NCI-H146 (cell line): Measurements from ENCODE around the gene LCAT.
"Not testable (repeated sequence)": the region's sequence is repeated elsewhere in the genome, so short reads cannot be mapped to it uniquely, and the experiment has no call there.

Experiments
- DNase-seq: peaks from one replicate; lab custom pipeline; 2025; lab: John Stamatoyannopoulos, UW

LCAT gene

DNA sequence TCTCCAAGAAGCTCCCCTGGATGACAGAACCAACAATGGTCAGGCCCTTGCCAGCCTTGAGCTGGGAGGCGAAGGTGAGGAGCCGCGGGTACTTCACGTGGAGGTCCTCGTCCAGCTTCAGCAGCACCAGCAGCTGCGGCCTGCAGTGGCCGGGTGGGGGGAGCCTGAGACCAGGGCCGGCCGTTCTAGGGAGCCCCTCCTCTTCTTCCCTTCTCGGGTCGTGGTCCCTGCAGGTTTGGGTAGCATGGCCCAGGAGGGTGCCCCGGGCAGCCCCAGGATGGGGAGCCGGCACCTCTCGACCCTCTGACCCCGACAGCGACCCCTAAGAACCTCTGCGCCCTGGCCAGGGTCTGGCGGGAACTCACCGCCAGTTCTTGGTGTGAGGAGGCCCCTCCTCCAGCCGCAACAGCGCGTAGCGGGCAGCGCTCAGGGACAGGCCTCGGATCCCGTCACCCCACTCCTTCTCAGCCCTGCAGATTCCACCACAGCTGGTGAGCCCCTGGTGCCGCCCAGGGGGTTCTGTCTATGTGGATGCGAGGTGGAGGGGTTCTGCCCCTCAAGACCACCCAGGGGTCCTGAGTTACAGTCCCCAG is 3.1 kb upstream of the LCAT start:
- DNase-seq: no peak

- no peak for DNase-seq
Observed at GRCh38 chr16:67946128-67946569, 2.2 kb upstream of the LCAT start.

DNA sequence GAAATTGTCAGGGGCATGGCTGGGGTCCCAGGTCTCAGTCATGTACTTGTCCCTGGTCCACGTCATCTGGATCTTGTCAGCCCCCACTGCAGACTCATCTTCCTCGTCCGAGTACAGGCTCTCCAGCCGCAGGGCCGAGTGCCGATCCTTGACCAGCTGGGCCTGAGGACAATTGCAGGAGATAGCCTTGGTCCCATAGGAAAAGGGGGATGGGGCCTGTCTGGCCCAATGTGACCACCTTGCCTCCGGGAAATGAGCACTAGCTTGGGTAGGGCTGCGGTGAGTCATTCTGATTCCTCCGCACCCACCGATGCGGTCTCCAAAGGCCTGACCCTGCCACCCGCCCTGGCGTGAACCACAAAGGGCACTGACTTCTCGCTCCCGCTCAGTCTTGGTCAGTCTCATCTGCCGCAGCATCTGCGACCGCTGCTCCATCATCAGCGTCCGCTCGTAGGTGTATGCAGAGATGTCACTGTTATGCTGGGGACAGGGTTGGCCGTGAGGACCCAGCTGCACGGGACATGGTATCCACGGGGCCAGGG is 1.5 kb upstream of the LCAT start:
- no peak for DNase-seq

DNA sequence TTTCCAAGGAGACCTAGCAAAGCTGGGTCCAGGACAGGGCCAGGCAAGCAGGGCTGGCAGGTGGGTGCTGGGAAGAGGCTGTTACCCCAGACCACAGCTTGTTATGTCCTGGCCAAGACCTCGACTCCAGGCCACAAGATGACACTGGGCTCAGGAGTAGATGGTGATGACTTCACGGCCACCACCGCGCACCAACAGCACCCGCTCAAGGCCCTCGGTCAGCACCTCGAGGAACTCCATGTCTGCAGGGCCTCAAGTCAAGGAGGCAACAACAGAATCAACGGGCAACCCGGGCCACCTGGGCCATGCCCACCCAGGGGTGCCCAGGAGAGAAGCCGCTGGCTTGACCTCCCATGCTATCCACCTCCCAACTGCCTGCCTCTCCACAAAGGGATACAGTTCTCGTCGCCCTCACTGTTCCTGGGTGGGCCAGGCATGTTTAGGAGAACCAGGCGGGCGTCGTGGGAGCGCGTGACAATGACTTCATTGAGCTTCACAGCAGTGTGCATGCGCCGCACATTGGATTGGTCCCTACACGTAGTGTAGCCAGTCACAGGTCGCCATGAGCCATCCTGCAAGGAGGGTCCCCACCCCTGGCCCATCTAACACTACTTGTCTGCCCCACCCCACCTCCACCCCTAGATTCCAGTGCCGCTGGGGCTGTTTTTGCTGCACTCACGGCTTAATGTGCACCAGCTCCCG is 921 bp upstream of the LCAT start:
- DNase-seq: no peak

DNA sequence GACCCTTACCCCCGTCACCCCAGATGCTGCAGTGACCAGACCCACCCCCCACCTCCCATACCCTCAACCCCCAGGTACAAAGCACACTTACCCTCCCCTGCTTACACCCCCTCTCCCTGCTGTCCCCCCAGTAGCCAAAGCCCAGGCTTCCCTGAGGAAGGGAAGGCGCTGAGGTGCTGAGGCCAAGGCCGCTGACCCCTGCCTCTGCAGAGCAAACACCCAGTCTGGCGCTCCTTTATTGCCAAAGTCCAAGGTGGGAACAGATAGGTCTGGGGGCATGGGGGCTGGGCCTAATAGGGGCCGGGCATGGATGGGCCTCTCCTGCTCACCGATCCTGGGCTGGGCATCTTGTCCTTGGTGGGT is 683 bp downstream of the LCAT start:
- DNase-seq: no peak

DNA sequence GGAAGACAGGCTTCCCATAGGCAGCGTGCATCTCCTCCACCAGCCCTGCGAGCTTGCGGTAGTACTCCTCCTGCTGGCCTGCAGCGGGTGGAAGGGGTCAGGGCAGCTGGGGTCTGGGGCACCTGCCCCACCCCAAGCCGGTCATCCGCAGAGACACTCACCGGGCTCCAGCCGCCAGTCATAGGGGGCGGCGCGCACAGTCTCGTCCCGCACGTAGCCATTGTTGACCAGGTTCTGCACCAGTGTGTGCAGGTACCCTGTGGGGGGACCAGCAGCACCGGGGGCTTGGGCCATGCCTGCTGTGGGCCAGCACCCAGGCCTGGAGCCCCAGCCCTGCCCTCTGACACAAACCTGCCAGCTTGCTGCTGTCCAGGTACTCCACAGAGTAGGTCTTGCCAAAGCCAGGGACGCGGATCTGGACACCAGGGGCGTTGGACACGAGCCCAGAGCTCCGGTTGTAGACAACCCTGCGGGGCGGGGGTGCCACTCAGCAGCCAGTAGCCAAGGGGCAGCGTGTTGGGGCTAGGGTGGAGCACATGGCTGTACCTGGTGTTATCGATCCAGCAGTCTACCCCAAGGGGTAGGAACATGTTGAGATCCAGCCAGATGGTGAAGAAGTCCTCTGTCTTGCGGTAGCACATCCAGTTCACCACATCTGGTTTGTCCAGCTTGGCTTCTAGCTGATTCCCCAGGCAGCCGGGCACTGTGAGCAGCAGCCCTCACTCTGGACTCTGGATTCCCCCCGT is 1.2 kb downstream of the LCAT start:
- DNase-seq: no peak

DNA sequence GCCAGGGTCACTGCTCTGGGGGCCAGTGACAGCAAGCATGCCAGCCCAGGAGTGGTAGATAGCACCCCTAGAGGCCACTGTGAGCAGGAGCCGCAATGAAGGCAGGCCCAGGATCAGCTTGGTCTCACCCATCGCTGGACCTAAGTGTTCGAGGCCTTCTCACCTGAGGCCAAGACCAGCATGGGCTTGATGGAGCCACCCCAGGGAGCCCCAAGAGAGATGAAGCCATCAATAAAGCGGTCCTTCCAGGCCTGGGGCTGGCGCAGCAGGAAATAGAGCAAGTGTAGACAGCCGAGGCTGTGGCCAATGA is 1.8 kb downstream of the LCAT start:
- DNase-seq: no peak

GRCh38 chr16:67941469-67942199 is 2.3 kb downstream of the LCAT start:
- DNase-seq: no peak

- no peak for DNase-seq
Observed at GRCh38 chr16:67940446-67941089, 3.4 kb downstream of the LCAT start.

- DNase-seq: no peak
Observed at GRCh38 chr16:67939507-67940445, 4.1 kb downstream of the LCAT start.

- not testable (repeated sequence) for DNase-seq
Observed at GRCh38 chr16:67937713-67938112, 6.2 kb downstream of the LCAT start.

DNA sequence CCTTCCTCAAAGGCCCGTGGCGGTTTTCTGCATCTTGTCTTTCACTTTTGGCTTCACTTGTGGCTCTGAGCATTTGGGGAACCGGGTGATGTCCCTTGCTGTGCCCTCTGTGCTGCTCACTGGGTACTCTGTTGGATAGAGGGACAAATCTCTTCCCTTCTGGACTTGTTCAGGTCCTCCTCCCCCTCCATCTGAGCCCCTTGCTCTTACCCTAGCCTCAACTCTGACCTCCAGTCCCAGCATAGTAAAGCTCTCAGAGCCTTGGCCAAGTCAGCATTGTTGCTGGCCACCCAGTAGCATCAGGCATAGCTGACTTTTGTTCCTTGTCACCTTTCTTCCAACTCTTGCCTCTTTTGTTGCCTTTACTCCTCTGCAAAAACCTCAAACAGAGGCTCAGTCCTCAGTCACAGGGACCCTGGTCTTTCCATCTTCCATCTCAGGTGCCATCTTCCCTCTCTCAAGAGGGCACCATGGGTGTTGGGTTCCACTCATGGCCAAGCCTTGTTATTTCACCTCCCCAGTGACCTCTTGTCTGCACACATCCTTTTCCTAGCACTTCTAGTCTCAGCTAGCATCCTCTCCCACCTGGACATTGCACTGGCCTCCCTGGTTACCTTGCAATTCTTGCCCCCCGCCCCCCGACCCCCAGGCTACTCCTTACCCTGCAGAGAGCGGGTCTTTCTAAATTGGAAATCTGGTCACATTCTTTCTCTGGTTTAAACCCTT is 6.9 kb downstream of the LCAT start:
- no peak for DNase-seq

DNA sequence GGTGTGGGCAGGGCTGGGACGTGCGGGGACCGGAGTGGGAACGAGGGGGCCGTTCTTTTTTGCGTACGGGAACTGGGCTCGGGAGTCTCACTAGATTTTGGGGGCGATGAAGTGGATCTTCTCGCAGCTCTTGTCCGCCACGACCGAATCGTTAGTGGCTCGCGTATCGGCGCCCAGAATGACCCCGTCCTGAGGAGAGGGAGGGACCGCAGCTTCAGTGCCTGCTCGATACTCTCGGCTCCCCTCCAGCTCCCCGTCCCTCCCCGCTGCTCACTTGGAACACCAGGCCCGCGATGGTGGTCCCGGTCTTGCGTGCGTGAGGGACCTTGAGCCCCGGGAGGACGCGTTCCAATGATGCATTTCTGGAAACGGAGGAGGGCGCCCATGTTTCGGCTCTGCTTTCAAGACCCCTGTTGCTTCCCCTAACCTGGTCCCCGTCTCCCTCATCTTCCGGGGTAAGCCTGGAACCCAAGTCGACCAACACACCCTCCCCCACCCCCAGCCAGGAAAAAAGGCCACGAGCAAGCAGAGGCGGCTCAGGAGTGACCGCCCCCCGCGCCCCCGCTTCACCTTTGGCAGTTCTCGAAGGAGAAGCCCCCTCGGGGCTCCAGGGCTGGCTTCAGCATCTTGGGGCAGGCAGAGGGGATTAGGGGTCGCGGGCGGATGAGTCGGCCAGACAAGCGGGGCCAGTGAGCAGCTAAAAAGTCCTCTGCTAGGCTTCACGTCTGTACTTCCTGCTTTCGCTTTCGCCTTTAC is 7.6 kb downstream of the LCAT start, which contains the start of gene PSMB10:
Gene PSMB10 (minus strand): TSS at position 727 of the 756 bp plus-strand sequence. CDS start 101 bp downstream, at position 626.
- DNase-seq: peak; percentile 26

GRCh38 chr16:67935402-67936123 is 8.4 kb downstream of the LCAT start:
- peak; percentile 97 for DNase-seq

DNA sequence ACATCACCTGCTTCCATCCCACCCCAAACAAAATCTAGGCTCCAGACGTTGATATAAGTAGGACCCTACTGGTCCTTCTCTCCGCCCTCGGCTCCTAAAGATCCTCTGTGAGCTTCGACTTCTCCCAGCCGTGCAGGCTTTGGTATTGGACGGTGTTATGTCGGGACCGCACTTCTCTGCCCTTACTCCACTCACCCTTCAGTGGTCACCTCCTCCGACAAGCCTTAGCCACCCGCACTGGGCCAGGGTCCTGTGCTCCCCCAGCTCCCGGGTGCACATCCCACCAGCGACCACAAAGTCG is 8.9 kb downstream of the LCAT start:
- DNase-seq: no peak

GRCh38 chr16:67934306-67935100 is 9.4 kb downstream of the LCAT start:
- no peak for DNase-seq

GRCh38 chr16:67933805-67934204 is 10.1 kb downstream of the LCAT start:
- DNase-seq: no peak

DNA sequence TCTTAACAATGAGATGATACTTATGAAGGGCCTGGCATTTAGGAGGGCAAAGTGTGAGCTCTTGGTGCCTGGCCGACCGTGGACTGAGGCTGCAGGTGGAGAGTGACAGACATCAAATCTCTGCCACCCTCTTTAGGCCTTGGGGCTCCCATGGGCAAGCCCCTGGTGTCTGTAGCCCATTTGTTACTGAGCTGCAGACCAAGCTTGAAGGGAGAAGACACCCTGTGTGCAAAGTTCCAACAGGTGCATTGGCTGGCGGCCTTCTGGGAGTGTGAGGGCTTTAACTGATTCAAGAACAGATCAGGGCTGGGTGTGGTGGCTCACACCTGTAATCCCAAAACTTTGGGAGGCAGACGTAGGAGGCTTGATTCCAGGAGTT is 11.5 kb downstream of the LCAT start:
- no peak for DNase-seq
